Thymus (tissue), 11 donors: ENCODE results near the gene EPN1. TPM values are rescaled to one million over a fixed set of nuclear protein-coding genes. Genes with fewer than 3 reads are reported as not detected.
A peak's percentile ranks its signal among the peaks of the same experiment; 100 is the strongest.

Source experiments
- DNase-seq, 9 donors: peaks; one replicate each; pipeline ENCODE4 v3.0.0-alpha.2; 2013; ENCODE audit warnings: low spot score in 9 of 9, low read depth in 6 of 9, missing footprints in 1 of 9
- H3K27ac ChIP-seq, 2 donors: one replicate each; pipeline ENCODE4 v1.5.1; 2013; ENCODE audit warnings: control low read depth in 1 of 2, low read depth in 1 of 2, low read length in 1 of 2, mild to moderate bottlenecking in 1 of 2, moderate library complexity in 1 of 2
- H3K27me3 ChIP-seq, 2 donors: one replicate each; pipeline ENCODE4 v1.5.1; 2013; ENCODE audit warnings: low read length in 1 of 2; ENCODE audit not compliant: control insufficient read depth in 2 of 2, insufficient read depth in 1 of 2
- H3K36me3 ChIP-seq, 2 donors: one replicate each; pipeline ENCODE4 v1.5.1; 2013; ENCODE audit warnings: low read length in 1 of 2, mild to moderate bottlenecking in 1 of 2, moderate library complexity in 1 of 2; ENCODE audit not compliant: control insufficient read depth in 2 of 2, insufficient read depth in 2 of 2
- H3K4me1 ChIP-seq, 2 donors: one replicate each; pipeline ENCODE4 v1.5.1; 2013; ENCODE audit warnings: low read length in 2 of 2; ENCODE audit not compliant: control insufficient read depth in 2 of 2, insufficient read depth in 2 of 2
- H3K4me3 ChIP-seq, 2 donors: one replicate each; pipeline ENCODE4 v1.5.1; 2013; ENCODE audit warnings: low read length in 2 of 2, control low read depth in 1 of 2, mild to moderate bottlenecking in 1 of 2
- H3K9me3 ChIP-seq, 2 donors: one replicate each; pipeline ENCODE4 v1.5.1; 2013; ENCODE audit warnings: low read length in 1 of 2, mild to moderate bottlenecking in 1 of 2; ENCODE audit not compliant: control insufficient read depth in 2 of 2, insufficient read depth in 1 of 2
- WGBS: extraction: QIAGEN DNeasy Blood & Tissue Kit; methylation state at CpG from one replicate; pipeline ENCODE4 v1.1.7; 2013; 5-methylcytosine and 5-hydroxymethylcytosine counted together
- polyA plus RNA-seq: library from polyadenylated mRNA; stranded (reverse); fragments of 200-250 nt; gene quantifications from one replicate; pipeline ENCODE4 v1.2.3, GENCODE V29; 2013
- total RNA-seq: library from RNA; stranded (reverse); fragments of 120-200 nt; gene quantifications from one replicate; pipeline ENCODE4 v1.2.4, GENCODE V29; 2013
- donor health status: healthy.

Gene EPN1
- total and polyA plus RNA-seq, 2 donors = 9.9 to 34.6 TPM

DNA sequence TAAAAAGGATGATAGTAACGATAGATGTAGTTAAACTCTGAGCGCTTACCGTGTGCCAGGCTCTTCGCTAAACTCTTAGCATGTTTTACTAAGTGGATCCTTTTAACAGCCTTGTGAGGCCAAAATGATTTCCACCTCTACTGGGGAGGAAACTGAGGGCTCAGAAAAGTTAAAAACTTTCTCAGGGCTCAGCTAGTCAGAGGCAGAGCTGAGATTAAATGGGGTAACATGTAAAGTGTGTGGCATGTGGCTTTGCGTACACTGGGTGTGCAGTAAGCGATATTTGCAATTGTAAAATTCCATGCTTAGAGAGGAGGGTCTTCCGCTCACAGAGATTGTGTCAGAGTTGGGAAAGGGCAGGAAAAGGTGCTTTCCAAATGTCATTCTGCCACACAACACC, 18.5 kb upstream of the EPN1 start:
- Histone ChIP-seq H3K4me3 (peak overlapping the region; percentile 89 to 97), H3K36me3 (peaks cover 28 to 43% of the 10 kb centered on the region in 2 donors), H3K27ac (no peak overlapping the region), H3K4me1 (peaks cover 14 to 32% of the 10 kb centered on the region in 2 donors), H3K27me3 (no peaks in the 10 kb centered on the region), H3K9me3 (no peaks in the 10 kb centered on the region)
- WGBS = 72% methylated on average over 7 of the region's 7 CpGs
- DNase-seq = no peak

- Histone ChIP-seq H3K27ac (no peak overlapping the region), H3K27me3 (no peaks in the 10 kb centered on the region), H3K4me3 (peak overlapping the region in 1 of 2 donors; percentile 7), H3K9me3 (no peaks in the 10 kb centered on the region), H3K4me1 (peaks cover 14 to 32% of the 10 kb centered on the region in 2 donors), H3K36me3 (peaks cover 34 to 47% of the 10 kb centered on the region in 2 donors)
- DNase-seq = no peak
- 75% methylated on average over 18 of the region's 18 CpGs for WGBS
Measured at GRCh38 chr19:55656988-55657747, 17.9 kb upstream of the EPN1 start.

DNA sequence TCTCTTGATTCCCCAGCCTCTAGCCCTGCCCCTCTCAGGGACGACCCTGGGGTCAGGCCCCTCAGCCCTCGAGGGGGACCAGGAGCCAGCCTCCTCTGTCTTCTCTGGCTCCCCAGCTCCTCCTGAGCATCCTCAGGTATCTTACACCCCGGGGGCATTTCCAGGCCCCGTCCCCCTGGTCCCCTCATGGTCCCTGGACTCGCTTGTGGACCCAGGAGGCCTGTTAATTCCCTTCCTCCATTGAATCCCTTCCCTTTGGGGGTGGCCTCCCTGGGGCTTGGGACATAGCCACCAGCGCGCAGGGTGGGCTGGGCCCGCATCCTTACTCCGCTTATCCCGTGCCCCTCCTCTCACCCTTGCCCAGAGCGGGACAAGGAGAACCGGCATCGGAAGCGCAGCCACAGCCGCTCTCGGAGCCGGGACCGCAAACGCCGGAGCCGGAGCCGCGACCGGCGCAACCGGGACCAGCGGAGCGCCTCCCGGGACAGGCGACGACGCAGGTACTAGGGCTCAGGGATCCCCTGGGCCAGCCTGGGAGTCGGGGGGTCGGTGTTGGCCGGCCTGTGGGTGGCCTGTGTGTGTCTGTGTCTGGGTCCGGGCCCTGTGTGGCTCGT, 16.1 kb upstream of the EPN1 start:
- peaks cover 52 to 63% of the 10 kb centered on the region in 2 donors for H3K36me3 ChIP-seq
- H3K4me1 ChIP-seq = peaks cover 14 to 27% of the 10 kb centered on the region in 2 donors
- no peaks in the 10 kb centered on the region for H3K9me3 ChIP-seq
- DNase-seq = no peak
- no peak overlapping the region for H3K27ac ChIP-seq
- WGBS = 97% methylated on average over 37 of the region's 37 CpGs
- H3K4me3 ChIP-seq = no peak overlapping the region
- no peaks in the 10 kb centered on the region for H3K27me3 ChIP-seq

- H3K4me3 ChIP-seq = no peak overlapping the region
- DNase-seq = no peak
- no peaks in the 10 kb centered on the region for H3K9me3 ChIP-seq
- H3K36me3 ChIP-seq = peaks cover 61 to 70% of the 10 kb centered on the region in 2 donors
- peaks cover 14 to 27% of the 10 kb centered on the region in 2 donors for H3K4me1 ChIP-seq
- 91% methylated on average over 9 of the region's 9 CpGs for WGBS
- no peak overlapping the region for H3K27ac ChIP-seq
- no peaks in the 10 kb centered on the region for H3K27me3 ChIP-seq
Measured at GRCh38 chr19:55659822-55660221, 15.2 kb upstream of the EPN1 start.

DNA sequence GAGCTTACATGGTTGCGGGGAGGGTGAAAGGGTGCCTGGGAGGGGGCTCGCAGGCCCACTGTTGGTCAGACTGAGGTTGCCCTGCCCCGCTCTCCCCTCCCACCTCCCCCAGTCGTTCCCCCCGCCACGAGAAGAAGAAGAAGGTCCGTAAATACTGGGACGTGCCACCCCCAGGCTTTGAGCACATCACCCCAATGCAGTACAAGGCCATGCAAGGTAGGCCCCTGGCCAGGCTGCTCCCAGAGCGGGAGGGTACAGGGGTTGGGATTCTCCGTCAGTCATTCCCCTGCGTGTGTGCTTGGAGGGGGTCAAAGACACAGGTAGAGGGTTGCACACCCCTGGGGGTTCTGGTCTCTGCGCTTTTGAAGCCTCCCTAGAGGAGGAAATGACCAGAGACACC, 14.6 kb upstream of the EPN1 start:
- Histone ChIP-seq H3K27ac (no peak overlapping the region), H3K36me3 (peaks cover 65 to 74% of the 10 kb centered on the region in 2 donors), H3K9me3 (no peaks in the 10 kb centered on the region), H3K4me3 (no peak overlapping the region), H3K4me1 (peaks cover 14 to 27% of the 10 kb centered on the region in 2 donors), H3K27me3 (no peaks in the 10 kb centered on the region)
- DNase-seq = no peak
- WGBS = 96% methylated on average over 12 of the region's 12 CpGs

GRCh38 chr19:55660991-55661390, 14.0 kb upstream of the EPN1 start:
- H3K27ac ChIP-seq = no peak overlapping the region
- no peaks in the 10 kb centered on the region for H3K27me3 ChIP-seq
- H3K4me3 ChIP-seq = no peak overlapping the region
- H3K4me1 ChIP-seq = peaks cover 12 to 25% of the 10 kb centered on the region in 2 donors
- no peaks in the 10 kb centered on the region for H3K9me3 ChIP-seq
- peaks cover 70 to 79% of the 10 kb centered on the region in 2 donors for H3K36me3 ChIP-seq
- no peak for DNase-seq
- 94% methylated on average over 16 of the region's 16 CpGs for WGBS

DNA sequence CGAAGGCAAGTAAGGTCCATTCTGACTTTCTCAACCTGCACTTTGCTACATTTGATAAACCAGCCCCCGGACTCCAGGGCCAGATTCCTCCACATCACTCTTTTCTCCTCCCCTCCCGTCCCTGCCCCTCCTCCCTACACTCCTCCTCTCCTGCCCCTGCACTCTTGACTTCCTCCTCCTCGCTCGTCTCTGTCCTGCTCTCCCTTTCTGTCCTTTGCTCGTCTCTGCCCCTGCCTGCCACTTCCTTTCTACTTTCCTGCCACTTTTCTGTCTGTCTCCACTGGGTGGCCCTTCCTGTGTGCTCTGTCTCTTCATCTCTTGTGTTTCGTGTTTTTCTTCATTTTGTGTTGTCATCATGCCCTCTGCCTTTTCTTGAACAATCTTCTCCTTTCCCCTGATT, 13.2 kb upstream of the EPN1 start:
- WGBS = 90% methylated on average over 7 of the region's 7 CpGs
- Histone ChIP-seq H3K36me3 (peaks cover 78 to 83% of the 10 kb centered on the region in 2 donors), H3K27me3 (no peaks in the 10 kb centered on the region), H3K9me3 (no peaks in the 10 kb centered on the region), H3K4me1 (peaks cover 4 to 18% of the 10 kb centered on the region in 2 donors), H3K27ac (no peak overlapping the region), H3K4me3 (no peak overlapping the region)
- no peak for DNase-seq

- Histone ChIP-seq H3K27ac (no peak overlapping the region), H3K27me3 (no peaks in the 10 kb centered on the region), H3K9me3 (no peaks in the 10 kb centered on the region), H3K4me1 (no peaks in the 10 kb centered on the region), H3K36me3 (peaks cover 91 to 97% of the 10 kb centered on the region in 2 donors), H3K4me3 (no peak overlapping the region)
- DNase-seq = no peak
- WGBS = 96% methylated on average over 20 of the region's 20 CpGs
Measured at GRCh38 chr19:55663846-55664536, 11.0 kb upstream of the EPN1 start.
